HEK293T (cell line): ENCODE measurements around the gene KRTAP4-11.

Experiments used
- BHLHE40 ChIP-seq: fragments of 450-650 bp; IDR thresholded peaks from 2 replicates; pipeline ENCODE4 v1.6.1; 2016; ENCODE audit warnings: mild to moderate bottlenecking, moderate library complexity, borderline replicate concordance
- FOXK2 ChIP-seq: fragments of 450-650 bp; IDR thresholded peaks from 2 replicates; pipeline ENCODE4 v1.6.1; 2016; ENCODE audit warnings: mild to moderate bottlenecking
- FOXM1 ChIP-seq: fragments of 450-650 bp; IDR thresholded peaks from 2 replicates; pipeline ENCODE4 v1.6.1; 2017; ENCODE audit warnings: mild to moderate bottlenecking, borderline replicate concordance
- SP1 ChIP-seq: fragments of 450-650 bp; IDR thresholded peaks from 2 replicates; pipeline ENCODE4 v1.6.1; 2017

- TF ChIP-seq FOXM1 (no peak), FOXK2 (no peak), BHLHE40 (no peak), SP1 (no peak)
Measured at GRCh38 chr17:41082626-41083025, 35.5 kb downstream of the KRTAP4-11 start.
